ENCODE data around the gene HRH1. TPM values are rescaled to one million over a fixed set of nuclear protein-coding genes. Genes with fewer than 3 reads are reported as not detected.
"Not testable (repeated sequence)": the region's sequence is repeated elsewhere in the genome, so short reads cannot be mapped to it uniquely, and the experiment has no call there.

The HRH1 gene, protein sequence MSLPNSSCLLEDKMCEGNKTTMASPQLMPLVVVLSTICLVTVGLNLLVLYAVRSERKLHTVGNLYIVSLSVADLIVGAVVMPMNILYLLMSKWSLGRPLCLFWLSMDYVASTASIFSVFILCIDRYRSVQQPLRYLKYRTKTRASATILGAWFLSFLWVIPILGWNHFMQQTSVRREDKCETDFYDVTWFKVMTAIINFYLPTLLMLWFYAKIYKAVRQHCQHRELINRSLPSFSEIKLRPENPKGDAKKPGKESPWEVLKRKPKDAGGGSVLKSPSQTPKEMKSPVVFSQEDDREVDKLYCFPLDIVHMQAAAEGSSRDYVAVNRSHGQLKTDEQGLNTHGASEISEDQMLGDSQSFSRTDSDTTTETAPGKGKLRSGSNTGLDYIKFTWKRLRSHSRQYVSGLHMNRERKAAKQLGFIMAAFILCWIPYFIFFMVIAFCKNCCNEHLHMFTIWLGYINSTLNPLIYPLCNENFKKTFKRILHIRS
- total RNA-seq: 10 to 100 TPM in 1 of 4 donors, 1 to 10 TPM in 3; 1.8 to 16.3 (median 6.3) TPM

DNA sequence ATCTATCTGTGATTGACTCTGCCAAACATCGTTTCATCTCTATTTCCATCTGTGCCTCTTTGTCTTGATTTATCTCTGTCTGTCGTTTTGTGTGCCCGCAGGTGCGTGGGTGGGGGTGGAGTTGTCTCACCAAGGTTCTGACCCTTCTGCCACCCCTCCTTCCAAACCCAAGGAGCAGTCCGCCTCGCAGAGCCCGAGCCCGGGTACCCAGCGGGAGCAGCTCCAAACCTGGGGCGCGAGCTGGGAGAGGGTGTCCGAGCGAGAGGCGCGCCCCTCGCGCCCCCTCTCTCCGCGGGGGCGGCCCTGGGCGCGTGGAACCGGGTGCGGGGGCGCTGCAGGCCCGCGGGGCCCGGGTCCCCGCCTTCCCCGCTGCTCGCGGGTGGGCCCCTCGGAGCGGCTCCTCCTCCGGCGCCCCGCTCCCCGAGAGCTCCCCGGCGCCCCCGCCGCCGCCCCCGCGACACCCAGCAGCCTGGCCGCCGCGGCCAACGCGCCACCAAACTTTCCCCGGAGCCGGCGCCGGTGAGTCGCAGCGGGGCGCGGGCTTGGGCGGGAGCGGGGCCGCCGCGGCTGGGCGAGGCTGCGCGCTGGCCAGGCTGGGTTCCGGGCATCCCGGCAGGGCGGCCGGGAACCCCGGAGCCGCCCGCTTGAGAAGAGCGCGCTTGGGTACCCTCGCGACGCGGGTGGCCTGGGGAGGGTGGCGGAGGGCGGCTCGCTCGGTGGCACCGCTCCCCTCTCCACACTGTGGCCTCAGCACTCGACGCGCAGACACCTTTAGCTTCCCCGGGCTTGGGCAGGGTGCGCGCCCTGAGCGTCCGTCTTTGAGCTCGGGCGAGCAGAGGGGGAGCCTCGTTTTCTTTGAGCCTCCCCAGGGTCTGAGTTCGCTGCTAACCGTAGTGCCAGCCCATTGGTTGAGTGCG lies at the start of gene HRH1:
HRH1 (plus strand) TSS at position 458 of the 917 bp plus-strand sequence. CDS start 104,545 bp downstream, outside the sequence.
- intact Hi-C loops (cut with DNase I; ENCODE audit: low total_unique reads): no loop called here
- no peaks in the 10 kb centered on the region for H3K4me1 ChIP-seq
- H3K27me3 ChIP-seq: no peaks in the 10 kb centered on the region
- peak within 1 kb of the TSS; percentile 49 to 52 for H3K27ac ChIP-seq
- peak in 1 of 2 donors; percentile 46 for TF ChIP-seq POLR2A (IDR thresholded peaks at IDR 0.05)
- TF ChIP-seq, protein P1, sequence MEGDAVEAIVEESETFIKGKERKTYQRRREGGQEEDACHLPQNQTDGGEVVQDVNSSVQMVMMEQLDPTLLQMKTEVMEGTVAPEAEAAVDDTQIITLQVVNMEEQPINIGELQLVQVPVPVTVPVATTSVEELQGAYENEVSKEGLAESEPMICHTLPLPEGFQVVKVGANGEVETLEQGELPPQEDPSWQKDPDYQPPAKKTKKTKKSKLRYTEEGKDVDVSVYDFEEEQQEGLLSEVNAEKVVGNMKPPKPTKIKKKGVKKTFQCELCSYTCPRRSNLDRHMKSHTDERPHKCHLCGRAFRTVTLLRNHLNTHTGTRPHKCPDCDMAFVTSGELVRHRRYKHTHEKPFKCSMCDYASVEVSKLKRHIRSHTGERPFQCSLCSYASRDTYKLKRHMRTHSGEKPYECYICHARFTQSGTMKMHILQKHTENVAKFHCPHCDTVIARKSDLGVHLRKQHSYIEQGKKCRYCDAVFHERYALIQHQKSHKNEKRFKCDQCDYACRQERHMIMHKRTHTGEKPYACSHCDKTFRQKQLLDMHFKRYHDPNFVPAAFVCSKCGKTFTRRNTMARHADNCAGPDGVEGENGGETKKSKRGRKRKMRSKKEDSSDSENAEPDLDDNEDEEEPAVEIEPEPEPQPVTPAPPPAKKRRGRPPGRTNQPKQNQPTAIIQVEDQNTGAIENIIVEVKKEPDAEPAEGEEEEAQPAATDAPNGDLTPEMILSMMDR (IDR thresholded peaks at IDR 0.05): peak in 1 of 4 experiments; percentile 1
- peak within 1 kb of the TSS; percentile 18 to 45 for H3K4me3 ChIP-seq
- DNase-seq: peak in 1 of 2 donors; percentile 31
- no peaks in the 10 kb centered on the region for H3K36me3 ChIP-seq
- no peaks in the 10 kb centered on the region for H3K9me3 ChIP-seq

DNA sequence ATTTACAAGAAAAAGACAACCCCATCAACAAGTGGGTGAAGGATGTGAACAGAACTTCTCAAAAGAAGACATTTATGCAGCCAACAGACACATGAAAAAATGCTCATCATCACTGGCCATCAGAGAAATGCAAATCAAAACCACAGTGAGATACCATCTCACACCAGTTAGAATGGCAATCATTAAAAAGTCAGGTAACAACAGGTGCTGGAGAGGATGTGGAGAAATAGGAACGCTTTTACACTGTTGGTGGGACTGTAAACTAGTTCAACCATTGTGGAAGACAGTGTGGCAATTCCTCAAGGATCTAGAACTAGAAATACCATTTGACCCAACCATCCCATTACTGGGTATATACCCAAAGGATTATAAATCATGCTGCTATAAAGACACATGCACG lies 41.0 kb upstream of the HRH1 start:
- H3K27ac ChIP-seq; H3K36me3 ChIP-seq; DNase-seq; H3K27me3 ChIP-seq; intact Hi-C loops (cut with DNase I; ENCODE audit: low total_unique reads); H3K4me3 ChIP-seq; H3K9me3 ChIP-seq; H3K4me1 ChIP-seq: not testable (repeated sequence)

DNA sequence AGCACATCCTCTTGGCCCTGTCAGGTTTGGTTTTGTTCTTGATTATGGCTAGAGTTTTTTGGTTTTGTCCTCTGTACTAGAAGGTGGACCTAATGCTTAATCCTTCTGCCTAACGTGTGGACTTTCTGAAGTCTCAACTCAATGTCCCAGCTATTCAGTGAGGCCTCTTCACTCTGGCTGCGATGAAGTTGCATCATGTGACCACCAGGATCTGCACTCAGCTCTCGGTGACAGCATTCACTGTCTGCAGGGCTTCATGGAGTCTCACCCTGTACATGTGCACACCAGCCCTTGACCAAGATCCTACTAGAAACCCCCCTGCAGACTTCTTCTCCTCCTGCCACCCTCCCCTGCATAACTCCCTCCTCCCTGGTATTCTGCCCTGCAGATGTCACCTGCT lies 38.7 kb upstream of the HRH1 start:
- TF ChIP-seq, protein P1 (IDR thresholded peaks at IDR 0.05): no peak
- no peak for TF ChIP-seq POLR2A (IDR thresholded peaks at IDR 0.05)
- Histone ChIP-seq H3K9me3 (no peaks in the 10 kb centered on the region), H3K4me3 (no peak overlapping the region), H3K4me1 (no peaks in the 10 kb centered on the region), H3K27me3 (no peaks in the 10 kb centered on the region), H3K27ac (no peak overlapping the region), H3K36me3 (no peaks in the 10 kb centered on the region)
- no peak for DNase-seq
- intact Hi-C loops (cut with DNase I; ENCODE audit: low total_unique reads): no loop called here

DNA sequence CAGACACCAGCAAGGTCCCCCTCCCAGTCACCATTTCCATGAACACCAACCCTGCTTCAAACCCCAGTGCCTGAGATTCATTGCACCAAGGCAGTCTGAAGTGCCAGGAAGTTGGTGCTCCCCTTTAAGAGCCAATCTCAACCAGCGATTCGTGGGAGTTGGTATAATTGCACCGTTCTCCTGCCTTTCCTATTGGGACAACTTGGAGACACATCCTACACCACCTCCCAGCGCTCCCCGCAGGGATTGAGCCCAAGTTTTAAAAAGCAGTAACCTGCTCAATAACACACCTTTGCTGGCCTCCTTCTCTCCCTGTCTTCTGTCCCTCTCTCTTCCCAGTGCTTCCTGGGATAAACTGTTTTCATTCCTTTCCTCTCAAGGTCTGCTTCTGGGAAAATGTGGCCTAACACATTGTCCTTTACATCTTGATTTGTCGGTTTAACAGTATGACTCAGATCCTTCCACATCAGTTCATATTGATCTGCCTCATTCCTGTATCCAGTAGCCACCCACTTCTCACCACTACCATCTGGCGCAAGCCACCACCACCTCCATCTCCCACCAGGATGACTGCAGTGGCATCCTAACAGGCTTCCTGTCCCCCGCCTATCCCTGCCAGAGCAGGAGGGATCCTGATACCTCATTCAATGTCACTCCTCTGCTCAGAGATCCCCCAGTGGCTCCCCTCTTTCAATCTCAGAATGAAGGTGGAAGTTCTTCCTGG lies 37.8 kb upstream of the HRH1 start:
- Histone ChIP-seq H3K27ac (no peak overlapping the region), H3K4me3 (no peak overlapping the region), H3K27me3 (no peaks in the 10 kb centered on the region), H3K9me3 (no peaks in the 10 kb centered on the region), H3K36me3 (no peaks in the 10 kb centered on the region), H3K4me1 (no peaks in the 10 kb centered on the region)
- TF ChIP-seq POLR2A (IDR thresholded peaks at IDR 0.05): no peak
- TF ChIP-seq, protein P1 (IDR thresholded peaks at IDR 0.05): no peak
- no peak for DNase-seq
- intact Hi-C loops (cut with DNase I; ENCODE audit: low total_unique reads): no loop called here

DNA sequence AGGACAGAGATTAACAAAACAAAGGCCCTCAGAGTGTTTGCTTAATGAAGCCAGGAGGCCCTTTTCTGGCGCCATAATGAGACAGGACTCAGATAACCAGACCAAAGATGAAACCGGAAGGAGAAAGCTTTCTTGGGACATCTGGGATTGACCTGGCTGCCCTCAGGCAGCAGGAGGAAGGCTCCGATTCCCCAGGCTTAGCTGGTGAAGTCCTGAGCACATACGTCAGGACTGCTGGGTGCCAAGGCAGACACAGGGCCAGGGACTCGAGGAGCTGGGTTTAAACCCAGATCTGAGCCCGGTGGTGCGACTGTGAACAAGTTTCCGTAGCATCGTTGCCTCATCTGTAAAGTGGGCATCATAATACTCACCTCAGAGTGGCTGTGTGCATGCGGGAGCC lies 36.7 kb upstream of the HRH1 start:
- Histone ChIP-seq H3K27ac (no peak overlapping the region), H3K4me1 (no peaks in the 10 kb centered on the region), H3K27me3 (no peaks in the 10 kb centered on the region), H3K9me3 (no peaks in the 10 kb centered on the region), H3K36me3 (no peaks in the 10 kb centered on the region), H3K4me3 (no peak overlapping the region)
- TF ChIP-seq POLR2A (IDR thresholded peaks at IDR 0.05): no peak
- TF ChIP-seq, protein P1 (IDR thresholded peaks at IDR 0.05): no peak
- intact Hi-C loops (cut with DNase I; ENCODE audit: low total_unique reads): no loop called here
- no peak for DNase-seq

All from uterus (tissue), 4 donors.